ENCODE measurements around the gene RAD21L1.

RAD21L1 gene

GRCh38 chr20:1274485-1275311 is 48.9 kb downstream of the RAD21L1 start:
- no peak for DNase-seq

- DNase-seq, result no peak
These were observed 50.1 kb downstream of the RAD21L1 start for GRCh38 chr20:1275919-1276318.

- DNase-seq, result no peak
These were observed 51.9 kb downstream of the RAD21L1 start for GRCh38 chr20:1277529-1278322.

- DNase-seq, result no peak
These were observed 53.1 kb downstream of the RAD21L1 start for GRCh38 chr20:1278993-1279392.

GRCh38 chr20:1280195-1281102 is 54.6 kb downstream of the RAD21L1 start:
- DNase-seq, result no peak

GRCh38 chr20:1281279-1282057 is 55.6 kb downstream of the RAD21L1 start:
- no peak for DNase-seq

- no peak for DNase-seq
These were observed 57.1 kb downstream of the RAD21L1 start for GRCh38 chr20:1282966-1283365.

- no peak for DNase-seq
These were observed 58.0 kb downstream of the RAD21L1 start for GRCh38 chr20:1283522-1284510.

GRCh38 chr20:1286267-1287024 is 60.6 kb downstream of the RAD21L1 start:
- DNase-seq, result no peak

- DNase-seq, result no peak
These were observed 61.5 kb downstream of the RAD21L1 start for GRCh38 chr20:1287306-1287705.

GRCh38 chr20:1287787-1288569 is 62.1 kb downstream of the RAD21L1 start:
- no peak for DNase-seq

GRCh38 chr20:1291191-1291741 is 65.4 kb downstream of the RAD21L1 start:
- DNase-seq, result no peak

GRCh38 chr20:1292620-1293019 is 66.8 kb downstream of the RAD21L1 start:
- no peak for DNase-seq

GRCh38 chr20:1293641-1294379 is 68.0 kb downstream of the RAD21L1 start:
- no peak for DNase-seq

GRCh38 chr20:1294497-1294896 is 68.7 kb downstream of the RAD21L1 start:
- DNase-seq, result no peak

GRCh38 chr20:1295276-1295930 is 69.6 kb downstream of the RAD21L1 start:
- no peak for DNase-seq

- no peak for DNase-seq
These were observed 70.3 kb downstream of the RAD21L1 start for GRCh38 chr20:1296117-1296610.

Measured in inflammatory macrophage treated with lipopolysaccharide for 1 hour (primary cell).